NCI-H345 (cell line): ENCODE measurements around the gene FGF12.

Source experiments
- DNase-seq: peaks from one replicate; lab custom pipeline; 2025; lab: John Stamatoyannopoulos, UW

FGF12 gene

GRCh38 chr3:192092388-192093005, 634.8 kb downstream of the FGF12 start:
- no peak for DNase-seq

- DNase-seq, result no peak
These were observed 635.5 kb downstream of the FGF12 start for GRCh38 chr3:192091831-192092230.

- peak; percentile 11 for DNase-seq
These were observed 636.8 kb downstream of the FGF12 start for GRCh38 chr3:192090586-192090985.
